ENCODE measurements around the gene PHLDA1.

DNA sequence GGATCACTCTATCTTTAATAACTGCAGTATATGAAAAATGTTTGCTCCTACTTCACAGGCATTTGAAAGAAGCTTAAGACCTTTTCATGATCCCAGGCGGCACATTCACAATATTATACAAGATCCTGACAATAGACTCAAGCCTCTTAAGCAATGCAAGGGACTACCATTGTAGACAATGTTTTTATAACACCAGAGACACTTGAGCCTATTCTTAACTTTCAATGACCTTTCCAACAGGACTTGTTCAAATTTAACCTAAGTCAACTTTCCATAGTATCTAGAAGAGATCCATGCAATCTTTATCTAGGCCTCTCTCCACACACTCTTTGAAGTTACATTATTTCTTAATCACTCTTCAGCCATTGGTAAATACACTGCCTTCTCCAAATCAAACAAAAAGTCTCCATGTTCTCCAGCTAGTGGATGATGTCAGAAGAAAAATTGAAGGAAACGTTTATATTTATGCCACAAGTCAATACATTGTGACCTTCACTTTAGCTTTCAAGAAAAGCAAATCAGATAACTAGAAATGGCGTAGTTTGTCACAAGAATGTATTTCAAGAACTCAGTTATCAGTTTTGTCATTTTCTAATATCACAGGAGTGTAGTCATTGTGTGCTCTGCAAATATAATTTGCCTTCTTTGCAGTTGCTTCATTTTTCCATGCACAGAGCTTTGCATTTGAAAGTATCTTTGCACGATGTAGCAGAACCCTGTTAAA is 41.2 kb downstream of the PHLDA1 start:
- TF ChIP-seq, protein P1, sequence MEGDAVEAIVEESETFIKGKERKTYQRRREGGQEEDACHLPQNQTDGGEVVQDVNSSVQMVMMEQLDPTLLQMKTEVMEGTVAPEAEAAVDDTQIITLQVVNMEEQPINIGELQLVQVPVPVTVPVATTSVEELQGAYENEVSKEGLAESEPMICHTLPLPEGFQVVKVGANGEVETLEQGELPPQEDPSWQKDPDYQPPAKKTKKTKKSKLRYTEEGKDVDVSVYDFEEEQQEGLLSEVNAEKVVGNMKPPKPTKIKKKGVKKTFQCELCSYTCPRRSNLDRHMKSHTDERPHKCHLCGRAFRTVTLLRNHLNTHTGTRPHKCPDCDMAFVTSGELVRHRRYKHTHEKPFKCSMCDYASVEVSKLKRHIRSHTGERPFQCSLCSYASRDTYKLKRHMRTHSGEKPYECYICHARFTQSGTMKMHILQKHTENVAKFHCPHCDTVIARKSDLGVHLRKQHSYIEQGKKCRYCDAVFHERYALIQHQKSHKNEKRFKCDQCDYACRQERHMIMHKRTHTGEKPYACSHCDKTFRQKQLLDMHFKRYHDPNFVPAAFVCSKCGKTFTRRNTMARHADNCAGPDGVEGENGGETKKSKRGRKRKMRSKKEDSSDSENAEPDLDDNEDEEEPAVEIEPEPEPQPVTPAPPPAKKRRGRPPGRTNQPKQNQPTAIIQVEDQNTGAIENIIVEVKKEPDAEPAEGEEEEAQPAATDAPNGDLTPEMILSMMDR (IDR thresholded peaks at IDR 0.05): no peak
- no peak for TF ChIP-seq SMC3 (IDR thresholded peaks at IDR 0.05; ENCODE audit: low read depth, low read length)
- no peak for TF ChIP-seq RCOR1 (IDR thresholded peaks at IDR 0.05; ENCODE audit: low read length)
- TF ChIP-seq RFX5 (IDR thresholded peaks at IDR 0.05; ENCODE audit: low read length): no peak
- TF ChIP-seq, protein P2, sequence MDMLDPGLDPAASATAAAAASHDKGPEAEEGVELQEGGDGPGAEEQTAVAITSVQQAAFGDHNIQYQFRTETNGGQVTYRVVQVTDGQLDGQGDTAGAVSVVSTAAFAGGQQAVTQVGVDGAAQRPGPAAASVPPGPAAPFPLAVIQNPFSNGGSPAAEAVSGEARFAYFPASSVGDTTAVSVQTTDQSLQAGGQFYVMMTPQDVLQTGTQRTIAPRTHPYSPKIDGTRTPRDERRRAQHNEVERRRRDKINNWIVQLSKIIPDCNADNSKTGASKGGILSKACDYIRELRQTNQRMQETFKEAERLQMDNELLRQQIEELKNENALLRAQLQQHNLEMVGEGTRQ (IDR thresholded peaks at IDR 0.05; ENCODE audit: borderline replicate concordance, low read depth, low read length): no peak
- no peak for TF ChIP-seq YY1 (IDR thresholded peaks at IDR 0.05; ENCODE audit: low read depth)
- TF ChIP-seq GABPA (IDR thresholded peaks at IDR 0.05; ENCODE audit: low read depth): no peak
- TF ChIP-seq, protein P3, sequence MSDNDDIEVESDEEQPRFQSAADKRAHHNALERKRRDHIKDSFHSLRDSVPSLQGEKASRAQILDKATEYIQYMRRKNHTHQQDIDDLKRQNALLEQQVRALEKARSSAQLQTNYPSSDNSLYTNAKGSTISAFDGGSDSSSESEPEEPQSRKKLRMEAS (IDR thresholded peaks at IDR 0.05; ENCODE audit: low read depth): no peak
- no peak for TF ChIP-seq TAF1 (IDR thresholded peaks at IDR 0.05; ENCODE audit: borderline replicate concordance, low read depth, low read length)
- TF ChIP-seq TEAD4 (IDR thresholded peaks at IDR 0.05; ENCODE audit: borderline replicate concordance, insufficient read depth): no peak
- no peak for TF ChIP-seq CHD2 (IDR thresholded peaks at IDR 0.05; ENCODE audit: low read length, partially characterized antibody)
- no peak for TF ChIP-seq FOSL2 (IDR thresholded peaks at IDR 0.05; ENCODE audit: borderline replicate concordance, low read depth)

All from SK-N-SH (cell line).